Stimulated activated CD4-positive, alpha-beta T cell treated with anti-CD3 and anti-CD28 coated beads, TNF-alpha, amount 100 ng/mL, for 48 hours (primary cell): ENCODE measurements around the gene KLF9.
A peak's percentile ranks its signal among the peaks of the same experiment; 100 is the strongest.

Source experiments
- DNase-seq, 3 donors: peaks; one replicate each; pipeline ENCODE4 v3.0.0-alpha.2; 2020; ENCODE audit warnings: low read depth in 3 of 3

The KLF9 gene

GRCh38 chr9:70413799-70414775, at the start of gene KLF9:
TSS of gene KLF9 (minus strand) at chr9:70414657. CDS start at chr9:70413363, 1,294 bp downstream.
- peak; percentile 78 to 90 (median 80) for DNase-seq

GRCh38 chr9:70463877-70464276, 49.4 kb upstream of the KLF9 start:
- no peak for DNase-seq

GRCh38 chr9:70462300-70462699, 47.8 kb upstream of the KLF9 start:
- no peak for DNase-seq

DNA sequence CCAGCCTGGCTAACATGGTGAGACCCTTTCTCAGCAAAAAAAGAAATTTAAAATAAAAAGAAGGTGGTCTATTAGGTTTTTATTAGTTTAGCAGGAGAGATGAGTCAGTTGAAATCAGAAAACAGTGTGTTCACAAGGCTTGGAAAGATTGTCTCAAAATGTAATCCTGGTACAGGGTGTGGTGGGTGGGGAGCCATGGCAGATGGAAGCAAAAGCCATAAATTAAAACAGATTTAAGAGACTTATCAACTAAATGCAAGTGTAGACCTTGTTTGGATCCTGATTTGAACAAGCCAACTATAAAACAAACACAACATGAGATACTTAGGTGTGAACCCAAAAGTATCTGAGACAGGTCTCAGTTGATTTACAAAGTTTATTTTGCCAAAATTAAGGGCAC, 42.8 kb upstream of the KLF9 start:
- no peak for DNase-seq

GRCh38 chr9:70455993-70456704, 41.7 kb upstream of the KLF9 start:
- DNase-seq, result no peak

- DNase-seq, result no peak
Observed at GRCh38 chr9:70452365-70452764, 37.9 kb upstream of the KLF9 start.

DNA sequence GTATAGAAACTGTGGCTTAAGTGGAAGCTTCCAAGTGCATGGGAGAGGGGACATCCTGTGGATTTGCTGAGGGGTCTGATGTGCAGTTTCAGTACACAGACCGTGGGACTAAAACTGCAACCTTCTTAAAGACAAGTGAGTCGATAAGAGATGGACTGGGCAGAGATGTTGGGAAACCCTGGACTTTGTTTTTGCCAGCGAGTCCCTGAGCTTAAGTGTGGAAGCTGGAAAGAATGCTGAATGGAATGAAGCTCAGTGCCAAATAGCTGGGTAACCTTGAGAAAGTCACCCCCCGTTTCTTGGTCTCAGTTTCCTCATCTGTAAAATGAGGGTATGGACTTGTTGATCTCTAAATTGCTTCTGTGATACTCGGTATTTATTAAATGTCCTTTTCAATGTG, 37.3 kb upstream of the KLF9 start:
- no peak for DNase-seq

- no peak for DNase-seq
Observed at GRCh38 chr9:70450738-70451137, 36.3 kb upstream of the KLF9 start.

DNA sequence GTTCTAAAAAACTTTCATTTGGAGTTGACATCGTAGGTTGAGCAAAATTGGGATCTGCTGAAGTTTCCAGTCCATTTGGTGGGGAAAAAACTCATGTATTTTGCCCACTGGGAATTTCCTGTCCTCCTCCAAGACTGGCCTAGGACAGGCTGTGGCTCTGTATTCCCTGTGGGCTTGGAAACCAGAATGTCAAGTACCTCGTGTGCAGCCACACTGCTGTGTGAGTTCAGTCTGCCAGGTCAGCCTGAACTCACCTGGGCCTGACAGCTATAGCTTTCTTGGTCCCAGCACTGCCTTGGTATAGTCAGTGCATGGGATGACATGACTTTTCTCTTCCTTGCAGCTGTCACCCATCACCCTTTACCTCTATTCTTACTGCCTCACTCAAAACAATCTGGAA, 35.0 kb upstream of the KLF9 start:
- DNase-seq, result no peak

GRCh38 chr9:70448919-70449318, 34.5 kb upstream of the KLF9 start:
- no peak for DNase-seq

- DNase-seq, result no peak
Observed at GRCh38 chr9:70444904-70445303, 30.4 kb upstream of the KLF9 start.

DNA sequence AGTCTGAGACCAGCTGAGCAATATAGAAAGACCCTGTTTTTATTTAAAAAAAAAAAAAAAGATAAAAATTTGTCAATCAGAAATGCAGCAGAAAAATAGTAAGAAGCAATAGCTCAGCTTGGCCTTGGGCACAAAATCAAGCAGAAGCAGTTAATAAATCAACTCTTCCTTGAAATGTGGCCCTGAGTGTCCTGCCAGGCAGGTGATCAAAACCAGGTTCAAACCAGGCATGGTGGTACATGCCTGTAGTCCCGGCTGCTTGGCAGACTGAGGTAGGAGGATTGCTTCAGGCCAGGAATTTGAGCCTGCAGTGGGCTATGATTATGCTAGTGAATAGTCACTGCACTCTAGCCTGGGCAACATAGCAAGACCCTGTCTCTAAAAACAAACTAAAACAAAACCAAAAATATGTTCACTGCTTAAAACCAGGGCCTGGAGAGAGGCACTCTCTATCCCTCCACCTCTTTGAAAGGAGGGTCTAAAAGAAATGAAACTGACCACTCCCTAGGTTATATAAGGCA, 27.9 kb upstream of the KLF9 start:
- DNase-seq, result no peak

- DNase-seq, result no peak
Observed at GRCh38 chr9:70441622-70442021, 27.2 kb upstream of the KLF9 start.

DNA sequence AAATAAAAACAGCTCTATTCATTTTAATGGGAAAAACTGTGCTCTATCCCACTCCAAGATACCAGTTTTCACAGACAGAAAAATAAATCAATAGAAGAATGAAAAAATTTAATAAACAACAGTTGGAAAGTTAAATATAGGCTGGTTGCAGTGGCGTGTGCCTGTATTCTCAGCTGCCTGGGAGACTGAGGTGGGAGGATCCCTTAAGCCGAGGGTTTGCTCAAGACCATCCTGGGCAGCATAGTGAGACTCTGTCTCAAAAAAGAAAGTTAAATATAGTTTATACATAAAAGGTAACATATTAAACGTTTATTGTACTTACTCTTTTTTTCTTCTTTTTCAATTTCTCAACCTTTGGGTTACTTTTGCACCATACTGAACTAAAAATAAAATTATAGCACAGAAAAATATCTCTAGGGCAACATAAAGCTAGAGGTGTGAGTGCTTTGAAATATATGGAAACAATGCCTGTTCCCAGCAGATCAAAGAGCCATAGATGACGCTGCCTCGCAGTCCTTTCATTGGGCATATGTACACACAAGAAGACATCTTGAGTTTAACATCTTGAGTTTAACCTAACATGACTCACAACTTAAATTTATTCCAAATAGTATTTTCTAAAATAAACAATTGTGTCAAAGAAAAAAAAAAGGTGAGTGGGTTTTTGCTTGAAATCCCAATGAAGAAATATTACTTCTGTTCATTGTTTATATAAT, 25.7 kb upstream of the KLF9 start:
- no peak for DNase-seq

DNA sequence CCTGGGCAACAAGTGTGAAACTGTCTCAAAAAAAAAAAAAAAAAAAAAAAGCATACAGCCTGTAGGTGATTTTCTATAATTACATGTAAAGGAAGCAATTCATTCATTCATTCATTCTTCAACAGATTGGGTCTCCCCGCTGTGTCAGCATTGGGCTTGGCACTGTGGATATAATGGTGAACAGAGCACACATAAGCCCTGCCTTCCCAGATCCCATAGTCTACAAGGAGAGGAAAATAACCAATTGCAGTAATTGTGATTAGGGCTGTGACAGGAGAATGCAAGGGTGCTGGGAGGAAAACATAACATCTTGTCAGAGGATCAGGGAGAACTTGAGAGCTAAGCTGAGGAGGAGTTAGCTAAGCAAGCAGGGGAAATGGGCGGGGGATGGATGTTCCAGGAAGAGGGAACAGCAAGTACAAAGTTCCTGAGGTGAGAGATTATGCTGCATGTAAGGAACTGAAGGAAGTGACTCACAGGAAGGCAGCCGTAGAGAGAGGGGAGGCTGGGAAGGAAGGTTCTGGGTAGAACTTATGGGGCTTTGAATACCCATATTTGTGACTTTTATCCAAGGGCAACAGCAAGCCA, 24.0 kb upstream of the KLF9 start:
- DNase-seq, result no peak

DNA sequence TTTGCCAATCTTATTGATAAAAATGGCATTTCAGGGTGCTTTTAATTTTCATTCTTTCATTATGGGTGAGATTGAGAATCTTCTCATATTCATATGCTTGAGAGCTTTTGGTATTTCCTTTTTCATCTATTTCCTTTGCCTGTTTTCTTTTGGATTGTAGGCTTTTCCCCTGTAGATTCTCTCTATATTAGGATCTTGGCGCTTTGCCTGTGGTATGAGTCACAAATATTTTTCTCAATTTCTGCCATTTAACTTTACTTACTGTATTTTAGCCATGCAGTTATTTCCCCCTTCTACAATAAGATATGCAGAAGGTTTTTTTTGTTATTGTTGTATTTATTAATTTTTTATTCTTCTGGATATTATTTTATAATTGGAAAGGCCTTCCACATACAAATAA, 21.5 kb upstream of the KLF9 start:
- DNase-seq, result no peak

DNA sequence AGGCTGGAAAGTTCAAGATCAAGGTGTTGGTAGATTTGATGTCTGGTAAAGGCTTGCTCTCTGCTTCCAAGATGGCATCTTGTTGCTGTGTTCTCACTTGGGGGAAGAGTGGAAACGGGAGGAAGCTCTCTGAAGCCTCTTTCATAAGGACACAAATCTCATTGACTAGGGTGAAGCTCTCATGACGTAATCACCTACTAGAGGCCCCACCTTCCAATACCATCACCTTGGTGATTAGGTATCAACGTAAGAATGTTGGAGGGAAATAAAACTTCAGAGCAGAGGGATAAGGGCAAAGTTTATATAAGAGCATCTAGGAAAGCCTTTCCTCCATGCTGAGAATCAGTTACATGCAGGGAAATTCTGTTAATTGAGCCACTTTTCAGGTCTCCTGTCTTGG, 15.4 kb upstream of the KLF9 start:
- no peak for DNase-seq

GRCh38 chr9:70428781-70429180, 14.3 kb upstream of the KLF9 start:
- no peak for DNase-seq

GRCh38 chr9:70427161-70427945, 12.9 kb upstream of the KLF9 start:
- no peak for DNase-seq

GRCh38 chr9:70425192-70425591, 10.7 kb upstream of the KLF9 start:
- no peak for DNase-seq
